Skin of body (tissue), 2 donors: Measurements from ENCODE around the gene PCARE. TPM values are rescaled to one million over a fixed set of nuclear protein-coding genes. Genes with fewer than 3 reads are reported as not detected.

Experiments used
- DNase-seq: peaks from one replicate; lab custom pipeline; 2025; lab: John Stamatoyannopoulos, UW
- total RNA-seq: library from RNA; depleted of rRNA; stranded (reverse); fragments of >200 nt; gene quantifications from one replicate; pipeline ENCODE4 v1.2.3, GENCODE V29; 2014

Gene PCARE
- total RNA-seq, 1 donor from 2014 or later: 0.10 TPM

- DNase-seq: no peak
Observed at GRCh38 chr2:29039718-29040480, 34.4 kb downstream of the PCARE start.

DNA sequence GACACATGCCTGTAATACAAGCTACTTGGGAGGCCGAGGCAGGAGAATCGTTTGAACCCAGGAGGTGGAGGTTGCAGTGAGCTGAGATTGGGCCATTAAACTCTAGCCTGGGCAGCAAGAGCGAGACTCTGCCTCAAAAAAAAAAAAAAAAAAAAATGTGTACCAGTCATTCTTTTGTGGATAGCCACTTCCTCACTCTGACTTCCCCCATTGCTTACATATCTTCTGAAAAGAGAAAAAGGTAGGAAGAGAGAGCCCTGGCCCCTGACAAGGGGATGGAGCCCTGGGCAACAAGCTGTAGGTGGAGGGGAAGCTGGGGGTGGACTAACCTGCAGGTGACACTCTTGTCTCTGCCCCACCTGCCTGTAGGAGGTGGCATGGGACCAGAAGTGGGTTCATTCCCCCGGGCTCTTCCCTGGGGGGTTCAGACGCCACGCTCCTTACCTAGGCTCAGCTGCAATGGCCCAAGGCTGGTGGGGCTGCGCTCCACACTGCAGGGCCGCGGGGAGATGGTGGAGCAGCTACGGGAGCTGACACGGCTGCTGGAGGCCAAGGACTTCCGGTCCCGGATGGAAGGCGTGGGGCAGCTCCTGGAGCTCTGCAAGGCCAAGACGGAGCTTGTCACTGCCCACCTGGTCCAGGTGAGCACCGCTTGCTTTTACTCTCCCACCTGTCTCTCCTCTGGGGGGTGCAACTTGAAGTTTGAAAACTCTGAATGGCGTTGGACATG, 39.1 kb downstream of the PCARE start:
- no peak for DNase-seq

DNA sequence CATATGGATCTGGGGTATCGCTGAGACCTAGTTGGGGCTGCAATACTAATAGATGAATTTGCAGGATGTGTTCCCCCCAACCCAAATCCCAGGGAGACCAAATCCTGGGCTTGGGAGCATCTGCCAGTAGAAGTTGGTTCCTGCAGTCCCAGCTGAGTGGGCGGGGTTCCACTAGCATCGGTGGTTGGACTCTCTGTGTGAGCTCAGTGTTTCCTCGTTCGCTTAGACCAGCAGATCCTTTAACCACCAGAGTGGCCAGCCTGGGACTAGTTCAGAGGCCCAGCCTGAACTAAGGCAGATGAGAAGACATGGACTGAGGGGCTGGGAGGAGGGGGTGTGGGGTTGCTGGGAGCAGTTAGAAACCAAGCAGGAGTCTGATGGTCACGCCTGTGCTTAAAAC, 40.7 kb downstream of the PCARE start:
- no peak for DNase-seq

DNA sequence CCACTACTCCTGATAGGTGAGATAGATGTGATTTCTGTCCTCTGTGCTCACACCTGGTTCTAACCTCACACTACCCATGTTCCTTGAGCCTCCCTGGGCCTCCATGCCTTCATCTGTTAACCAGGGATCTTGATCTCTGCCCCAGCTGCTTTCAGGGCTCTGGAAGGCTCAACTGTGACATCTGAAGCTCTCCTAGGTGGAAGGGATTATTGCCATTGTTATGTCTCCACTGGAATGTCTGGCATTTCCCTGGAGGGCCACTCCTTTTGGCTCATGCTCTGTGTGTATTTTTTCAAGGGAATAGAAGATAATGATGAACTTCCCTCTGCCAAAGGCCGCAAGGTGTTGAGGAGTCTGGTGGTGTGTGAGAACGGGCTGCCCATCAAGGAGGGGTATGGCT, 41.2 kb downstream of the PCARE start:
- no peak for DNase-seq

GRCh38 chr2:29032189-29032588, 42.1 kb downstream of the PCARE start:
- DNase-seq: no peak

DNA sequence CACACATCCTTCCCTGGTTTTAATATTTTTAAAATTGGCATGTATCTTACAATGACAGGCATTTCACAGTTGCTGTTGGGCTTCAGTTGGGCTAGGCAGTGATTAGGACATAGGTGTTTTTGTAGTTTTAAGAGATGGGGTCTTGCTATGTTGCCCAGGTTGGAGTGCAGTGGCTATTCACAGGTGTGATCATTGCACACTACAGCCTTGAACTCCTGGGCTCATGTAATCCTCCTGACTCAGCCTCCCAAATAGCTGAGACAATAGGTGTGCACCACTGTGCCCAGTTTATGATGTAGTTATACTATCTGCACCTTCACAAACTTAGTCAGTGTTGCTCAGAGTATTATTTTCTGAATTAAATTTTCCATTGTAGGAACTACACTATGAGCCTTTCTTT, 43.3 kb downstream of the PCARE start:
- DNase-seq: no peak

DNA sequence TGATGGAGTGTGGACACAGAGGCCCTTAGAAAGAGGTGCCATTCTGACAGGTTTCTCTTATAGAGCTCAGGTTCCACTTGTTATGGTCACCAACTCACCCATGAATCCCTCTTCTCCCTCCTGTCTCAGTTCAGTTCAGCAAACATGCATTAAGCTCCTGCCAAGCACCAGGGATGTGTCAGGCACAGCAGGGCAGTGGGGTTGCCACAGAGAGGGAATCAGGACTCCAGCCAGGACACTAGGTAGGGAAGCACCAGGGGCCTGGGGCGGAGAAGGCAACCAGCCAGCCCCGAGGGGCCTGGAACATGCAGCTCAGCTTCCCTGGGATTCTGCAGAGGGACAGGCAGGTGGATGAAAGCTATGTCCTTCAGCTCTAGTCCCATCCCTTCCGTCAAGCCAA, 48.6 kb downstream of the PCARE start:
- DNase-seq: no peak

- DNase-seq: no peak
Observed at GRCh38 chr2:29024882-29025430, 49.4 kb downstream of the PCARE start.

DNA sequence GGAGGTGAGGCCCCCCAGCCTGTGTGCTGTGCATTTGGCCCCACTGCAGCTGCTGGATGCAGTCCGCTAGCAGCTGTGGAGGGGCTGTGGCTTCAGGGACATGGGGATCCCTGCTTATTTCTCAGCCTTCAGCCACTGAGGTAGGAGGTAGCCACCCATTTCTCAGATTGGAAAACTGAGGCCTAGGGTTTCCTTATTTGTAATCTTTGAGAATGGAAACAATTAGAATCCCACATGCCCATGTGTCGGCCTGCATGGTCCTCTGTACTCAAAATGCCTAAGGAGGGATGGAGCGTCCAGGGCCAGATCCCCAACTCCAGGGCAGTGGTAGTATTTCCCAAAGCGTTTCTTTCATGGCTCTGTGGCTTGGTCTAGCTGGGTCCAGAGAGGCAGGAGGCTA, 51.1 kb downstream of the PCARE start:
- no peak for DNase-seq

DNA sequence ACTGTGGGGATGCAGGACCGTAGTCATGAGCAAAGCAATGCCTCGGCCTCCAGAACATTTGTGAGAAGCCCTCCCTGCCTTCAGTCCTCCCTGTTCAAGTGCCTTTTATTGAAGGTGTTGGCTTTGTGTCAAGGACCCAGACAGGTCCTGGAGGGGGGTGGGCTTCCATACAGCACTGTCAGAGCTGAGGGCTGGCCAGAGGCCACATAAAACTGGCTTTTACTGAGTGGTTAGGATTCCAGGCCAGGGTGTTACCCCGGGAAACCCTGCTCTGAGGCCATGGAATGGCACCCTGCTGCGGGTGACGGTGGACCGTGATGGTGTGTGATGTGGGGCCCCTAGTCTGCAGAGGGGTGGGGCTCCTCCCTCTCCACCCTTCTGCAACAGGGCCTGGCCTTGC, 51.6 kb downstream of the PCARE start:
- DNase-seq: no peak

DNA sequence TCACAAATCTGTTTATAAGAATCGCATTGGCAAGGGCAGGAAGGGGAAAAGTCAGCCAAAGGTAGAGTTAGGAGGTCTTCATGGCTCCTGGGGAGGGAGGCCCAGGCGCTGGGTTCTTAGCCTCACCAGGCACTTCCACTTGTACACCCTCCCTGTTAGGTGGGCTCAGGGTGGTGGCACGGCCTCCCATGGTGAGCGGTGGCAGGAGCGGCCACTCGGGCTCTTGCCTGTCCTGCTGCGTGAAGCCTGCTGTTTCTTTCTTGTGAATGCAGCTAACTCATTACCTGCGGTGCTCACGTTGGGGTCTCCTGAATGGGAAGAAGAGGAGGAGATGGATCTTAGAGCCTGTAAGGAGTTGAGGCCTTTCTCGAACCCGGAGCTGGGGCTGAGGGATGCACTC, 52.4 kb downstream of the PCARE start:
- DNase-seq: no peak

DNA sequence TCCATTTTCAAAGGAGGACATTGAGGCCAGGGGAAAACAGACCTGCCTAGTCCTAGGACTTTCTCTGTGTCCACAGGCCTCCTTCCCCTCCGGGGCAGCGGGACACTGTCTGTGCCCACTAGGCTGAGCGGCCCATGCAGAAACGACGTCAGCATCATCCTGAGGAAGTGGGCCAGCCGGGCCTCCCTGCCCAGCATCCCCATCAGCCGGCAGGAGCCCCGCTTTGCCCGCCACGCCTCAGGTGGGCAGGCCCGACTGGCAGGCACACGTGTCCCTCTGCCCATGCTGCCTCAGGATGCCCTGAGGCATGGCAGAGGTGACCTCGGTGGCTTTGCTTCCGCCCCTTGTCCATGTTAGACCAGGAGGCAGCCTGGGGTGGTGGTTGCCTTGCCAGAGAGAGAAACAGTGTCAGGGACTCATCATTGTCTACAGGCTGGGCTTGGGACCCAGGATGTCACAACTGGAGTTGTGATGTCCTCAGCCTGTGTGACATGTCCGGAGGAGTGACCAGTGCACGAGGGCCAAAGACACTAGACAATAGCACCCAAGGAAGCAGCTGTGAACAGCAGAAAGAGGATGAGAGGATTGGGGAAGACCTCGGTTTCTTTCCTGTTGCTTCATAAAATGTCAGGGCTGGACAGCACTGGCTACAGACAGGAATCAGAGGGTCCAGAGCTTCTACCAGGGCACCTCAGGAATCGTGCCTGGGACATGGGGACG, 56.4 kb downstream of the PCARE start:
- no peak for DNase-seq

GRCh38 chr2:29016504-29016903, 57.8 kb downstream of the PCARE start:
- no peak for DNase-seq

DNA sequence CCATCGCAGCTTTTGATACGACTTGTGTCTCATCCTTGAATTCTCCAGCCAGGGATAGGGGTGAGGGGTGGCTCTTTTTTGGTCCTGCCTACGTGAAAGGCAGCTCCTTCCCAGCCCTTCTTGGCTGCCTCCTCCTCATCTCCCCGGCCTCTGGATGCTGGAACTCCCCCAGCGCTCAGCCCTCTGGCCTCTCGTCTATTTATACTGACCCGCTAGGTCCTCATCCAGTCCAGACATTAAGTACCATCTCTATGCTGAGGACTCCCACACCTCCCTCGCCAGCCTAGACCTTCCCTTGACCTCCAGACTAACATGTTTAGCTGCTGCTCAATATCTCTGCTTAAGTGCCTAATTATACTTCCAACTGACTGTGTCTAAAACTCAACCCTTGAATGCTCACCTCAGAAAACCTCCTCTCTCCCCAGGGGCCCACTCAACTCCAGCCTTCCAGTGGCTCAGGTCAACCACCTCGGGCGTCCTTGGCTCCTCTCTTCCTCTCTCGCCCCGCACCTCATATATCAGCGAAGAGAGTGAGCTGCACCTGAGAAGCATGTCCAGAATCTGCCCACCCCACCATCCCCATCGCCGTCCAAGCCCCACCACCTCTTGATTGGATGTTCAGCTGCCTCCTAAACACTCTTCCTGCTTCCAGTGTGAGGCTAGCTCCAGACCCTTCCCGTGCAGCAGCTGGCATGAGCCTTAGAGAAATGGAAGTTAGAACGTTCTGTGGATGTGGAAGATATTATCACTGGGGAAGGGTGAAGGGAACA, 58.4 kb downstream of the PCARE start:
- no peak for DNase-seq

GRCh38 chr2:29014811-29015421, 59.4 kb downstream of the PCARE start:
- no peak for DNase-seq

DNA sequence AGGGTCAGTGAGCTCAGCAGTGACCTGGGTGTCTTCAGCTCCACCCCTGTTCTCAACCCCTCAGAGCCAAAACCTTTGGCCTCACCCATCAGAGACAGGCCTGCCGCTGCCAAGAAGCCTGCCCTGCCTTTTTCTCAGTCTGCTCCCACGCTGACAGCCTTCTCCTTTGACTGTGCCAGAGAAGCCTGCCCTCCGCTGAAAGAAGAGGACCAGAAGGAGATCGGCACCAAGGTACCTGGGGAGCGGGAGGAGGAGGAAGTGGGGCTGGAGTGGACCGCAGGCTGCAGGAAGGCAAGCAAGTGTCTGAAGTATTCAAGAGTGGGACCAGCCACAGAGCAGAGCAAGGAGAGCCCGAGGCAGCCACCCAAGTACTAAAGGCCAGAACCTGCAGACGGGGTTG, 60.0 kb downstream of the PCARE start:
- no peak for DNase-seq

DNA sequence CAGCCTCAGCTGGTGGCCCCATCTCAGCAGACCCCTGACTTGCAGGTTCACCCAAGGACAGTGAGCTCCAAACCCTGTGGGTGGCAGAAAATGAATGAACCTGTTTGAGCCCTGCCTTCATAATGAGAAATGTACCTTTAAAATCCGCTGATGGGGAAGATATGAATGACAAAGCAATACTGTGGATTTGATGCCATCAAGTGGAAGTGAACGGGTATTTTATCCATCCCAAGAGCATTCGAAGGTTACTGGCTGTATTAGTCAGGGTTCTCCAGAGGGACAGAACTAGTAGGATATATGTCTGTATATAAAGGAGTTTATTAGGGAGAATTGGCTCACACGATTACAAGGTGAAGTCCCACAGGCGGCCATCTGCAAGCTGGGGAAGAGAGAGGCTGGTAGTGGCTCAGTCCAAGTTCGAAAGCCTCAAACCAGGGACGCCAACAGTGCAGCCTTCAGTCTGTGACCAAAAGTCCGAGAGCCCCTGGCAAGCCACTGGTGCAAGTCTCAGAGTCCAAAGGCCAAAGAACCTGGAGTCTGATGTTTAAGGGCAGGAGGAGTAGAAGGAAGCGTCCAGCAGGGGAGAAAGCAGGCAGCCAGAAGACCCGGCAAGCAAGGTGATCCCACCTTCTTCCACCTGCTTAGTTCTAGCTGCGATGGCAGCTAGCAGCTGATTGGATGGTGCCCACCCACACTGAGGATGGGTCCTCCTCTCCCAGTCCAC, 61.1 kb downstream of the PCARE start:
- DNase-seq: no peak

DNA sequence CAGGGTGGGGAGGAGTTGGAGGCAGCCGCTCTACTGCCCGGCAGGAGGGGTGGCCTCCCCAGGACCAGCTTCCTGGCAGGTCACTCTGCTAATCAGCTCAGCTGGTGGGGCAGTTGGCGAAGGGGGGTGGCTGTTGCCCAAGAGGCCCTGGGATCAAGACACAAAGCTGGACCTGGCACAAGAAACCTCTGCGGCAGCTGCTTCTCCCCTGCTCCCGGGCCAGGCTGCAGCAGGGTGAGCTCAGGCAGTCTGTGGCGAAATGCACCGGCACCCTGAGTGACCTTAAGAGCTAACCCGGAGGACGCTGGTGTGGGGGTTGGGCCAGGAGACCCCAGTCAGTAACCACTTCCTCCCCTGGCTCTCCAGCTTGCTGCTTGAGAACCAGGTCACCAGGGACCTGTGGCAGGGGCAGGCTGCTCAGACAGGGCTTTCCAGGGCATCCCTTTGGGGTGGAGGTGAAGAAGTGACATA, 62.1 kb downstream of the PCARE start:
- DNase-seq: no peak
